ENCODE measurements around the gene BATF.

- TF ChIP-seq CTCF (IDR thresholded peaks at IDR 0.05) (no peak), POLR2A (IDR thresholded peaks at IDR 0.05; ENCODE audit: low read depth) (no peak), EP300 (IDR thresholded peaks at IDR 0.05) (no peak), POLR2AphosphoS5 (IDR thresholded peaks at IDR 0.05) (no peak)
These were observed 9.0 kb downstream of the BATF start for GRCh38 chr14:75531256-75531655.

All from esophagus muscularis mucosa (tissue), 4 donors.